K562 (cell line): ENCODE measurements around the gene FAM107B. TPM values are rescaled to one million over a fixed set of nuclear protein-coding genes. Genes with fewer than 3 reads are reported as not detected.

ENCODE experiments used
- ATAC-seq: fragments of 200-7000 bp; cut with Tn5 transposase; 3 replicates; pipeline ENCODE4 v1.9.1; 2020; ENCODE audit warnings: moderate library complexity
- BruUV-seq: library from RNA; stranded (reverse); fragments of 400-500 nt; replicated peaks from 2 replicates; lab custom pipeline; 2021; lab: Mats Ljungman, UMichigan
- CTCF ChIA-PET: fragments of 300-600 bp; formaldehyde crosslinking; extraction: SDS; loops from one replicate; lab custom pipeline; 2021; ENCODE audit warnings: low intra/inter-chr PET ratio; lab: Yijun Ruan, JAX
- POLR2A ChIA-PET: fragments of 300-600, 350-650 bp; sonication (Branson Sonifier 250); formaldehyde crosslinking; extraction: SDS; loops from one replicate; lab custom pipeline; 2021; ENCODE audit warnings: antibody characterized with exemption, inconsistent platforms; lab: Yijun Ruan, JAX
- DNase-seq, 4 experiments: peaks; one replicate each; pipeline versions ENCODE4 v3.0.0 to v3.0.0-alpha.2; 2011 to 2018; ENCODE audit warnings: low spot score in 3 of 4, mixed read lengths in 3 of 4; ENCODE audit errors: extremely low read depth in 1 of 4
- FAIRE-seq: peaks from 2 replicates; lab custom pipeline; 2011; peaks lifted over from hg19 to GRCh38; lab: Jason Lieb, UNC
- H2AFZ ChIP-seq: 2 replicates; pipeline ENCODE4 v1.6.0; 2011; ENCODE audit warnings: low read depth, low read length, control low read depth, inconsistent platforms
- H3K27ac ChIP-seq: fragments of 200-600 bp; 3 replicates; pipeline ENCODE4 v1.8.0; 2011; ENCODE audit warnings: low read depth, mild to moderate bottlenecking, control low read depth, inconsistent platforms, low read length, moderate library complexity, mixed read lengths; ENCODE audit errors: extremely low read depth
- H3K27me3 ChIP-seq, 2 experiments: fragments of 300-600 bp in 1 of 2; 2 replicates in 1 of 2; 3 replicates in 1 of 2; pipeline versions ENCODE4 v1.6.0 to v1.8.0; 2011; ENCODE audit warnings: inconsistent platforms in 2 of 2, low read length in 2 of 2, mild to moderate bottlenecking in 1 of 2, mixed read lengths in 1 of 2, moderate library complexity in 1 of 2; ENCODE audit not compliant: control insufficient read depth in 2 of 2, insufficient read depth in 2 of 2
- H3K36me3 ChIP-seq: fragments of 300-600 bp; 3 replicates; pipeline ENCODE4 v1.8.0; 2011; ENCODE audit warnings: mild to moderate bottlenecking, low read length, inconsistent platforms; ENCODE audit not compliant: control insufficient read depth, insufficient read depth
- H3K4me1 ChIP-seq, 2 experiments: fragments of 200-600 bp in 1 of 2; replicated peaks in 1 of 2; 2 replicates in 1 of 2; 3 replicates in 1 of 2; pipeline versions ENCODE4 v1.5.1 to v1.8.0; 2011; ENCODE audit warnings: inconsistent platforms in 2 of 2, low read length in 2 of 2, mild to moderate bottlenecking in 1 of 2, mixed read lengths in 1 of 2, moderate library complexity in 1 of 2; ENCODE audit not compliant: control insufficient read depth in 2 of 2, insufficient read depth in 2 of 2
- H3K4me2 ChIP-seq: 2 replicates; pipeline ENCODE4 v1.6.1; 2011; ENCODE audit warnings: low read length, control low read depth, inconsistent platforms, mixed read lengths; ENCODE audit not compliant: insufficient read depth
- H3K4me3 ChIP-seq: fragments of 200-600 bp; sonication (generic), shearing (Covaris generic); 2 replicates; pipeline ENCODE4 v1.5.1; 2016; ENCODE audit warnings: control low read depth, inconsistent platforms
- H3K79me2 ChIP-seq: fragments of 200-600 bp; 3 replicates; pipeline ENCODE4 v1.8.0; 2011; ENCODE audit warnings: low read length, inconsistent platforms; ENCODE audit not compliant: control insufficient read depth, insufficient read depth
- H3K9ac ChIP-seq, 2 experiments: 2 replicates each; pipeline versions ENCODE4 v1.6.0 to v1.6.1; 2011; ENCODE audit warnings: low read depth in 2 of 2, low read length in 2 of 2, control low read depth in 1 of 2, inconsistent platforms in 1 of 2, mild to moderate bottlenecking in 1 of 2, mixed read lengths in 1 of 2; ENCODE audit not compliant: insufficient read depth in 1 of 2
- H3K9me1 ChIP-seq: one replicate; pipeline ENCODE4 v1.6.0; 2011; ENCODE audit warnings: inconsistent platforms, mild to moderate bottlenecking, low read length, moderate library complexity; ENCODE audit not compliant: control insufficient read depth, insufficient read depth
- H3K9me3 ChIP-seq: replicated peaks from 2 replicates; pipeline ENCODE4 v1.5.1; 2011; ENCODE audit warnings: low read depth, low read length, inconsistent platforms; ENCODE audit not compliant: control insufficient read depth, insufficient read depth
- H4K20me1 ChIP-seq: replicated peaks from 2 replicates; pipeline ENCODE4 v1.6.1; 2011; ENCODE audit warnings: low read length, inconsistent platforms, mixed read lengths; ENCODE audit not compliant: control insufficient read depth, insufficient read depth
- HBP1 ChIP-seq: fragments of 450-650 bp; formaldehyde crosslinking; IDR thresholded peaks from 2 replicates; pipeline ENCODE4 v1.4.0; 2022; ENCODE audit warnings: missing genetic modification characterization
- KDM1A ChIP-seq, 2 experiments: fragments of 450-650 bp; IDR thresholded peaks; 2 replicates each; pipeline ENCODE4 v1.6.1; 2016; ENCODE audit warnings: mild to moderate bottlenecking in 2 of 2
- KDM2B ChIP-seq: fragments of 250-450 bp; sonication (Bioruptor Pico); IDR thresholded peaks from 2 replicates; pipeline ENCODE4 v1.8.0; 2021; ENCODE audit warnings: mild to moderate bottlenecking, moderate library complexity
- KLF1 ChIP-seq: fragments of 450-650 bp; IDR thresholded peaks from 2 replicates; pipeline ENCODE4 v1.6.1; 2016; ENCODE audit warnings: missing genetic modification characterization, missing compliant biosample characterization
- KLF6 ChIP-seq: fragments of 250-450 bp; sonication (Bioruptor Pico); IDR thresholded peaks from 2 replicates; pipeline ENCODE4 v1.4.0; 2020; ENCODE audit warnings: mild to moderate bottlenecking, moderate library complexity, borderline replicate concordance
- MXD1 ChIP-seq: fragments of 250-450 bp; sonication (Bioruptor Pico); IDR thresholded peaks from 2 replicates; pipeline ENCODE4 v1.8.0; 2021; ENCODE audit warnings: borderline replicate concordance, mild to moderate bottlenecking, moderate library complexity; ENCODE audit not compliant: poor library complexity, severe bottlenecking
- NFE2 ChIP-seq: IDR thresholded peaks from 2 replicates; pipeline ENCODE4 v1.6.1; 2014; ENCODE audit warnings: antibody characterized with exemption, low read depth
- SMC3 ChIP-seq: conservative IDR thresholded peaks from 2 replicates; pipeline ENCODE4 v1.6.1; 2011; ENCODE audit warnings: low read depth, low read length, improper control_type of control experiment; ENCODE audit not compliant: insufficient read depth
- TFE3 ChIP-seq: fragments of 450-650 bp; formaldehyde crosslinking; IDR thresholded peaks from 2 replicates; pipeline ENCODE4 v1.4.0; 2020; ENCODE audit warnings: mild to moderate bottlenecking, mixed read lengths
- USF2 ChIP-seq: sonication (generic); formaldehyde crosslinking; IDR thresholded peaks from 2 replicates; pipeline ENCODE4 v1.5.0; 2020; ENCODE audit warnings: missing genetic modification reagents
- ZNF431 ChIP-seq: sonication (generic); formaldehyde crosslinking; IDR thresholded peaks from 2 replicates; pipeline ENCODE4 v1.8.0; 2022; ENCODE audit warnings: mild to moderate bottlenecking, missing genetic modification reagents
- ZNF436 ChIP-seq: fragments of 250-450, 450-650 bp; sonication (Bioruptor Pico); formaldehyde crosslinking; IDR thresholded peaks from 2 replicates; pipeline ENCODE4 v1.7.0; 2020; ENCODE audit warnings: mild to moderate bottlenecking
- WGBS: fragments of 100-300 bp; shearing (Covaris generic); methylation state at CpG from one replicate; pipeline ENCODE4 v1.1.6; 2016; ENCODE audit warnings: low coverage, mixed read lengths; ENCODE audit not compliant: insufficient coverage; ENCODE audit errors: missing lambda C conversion rate; 5-methylcytosine and 5-hydroxymethylcytosine counted together
- in situ Hi-C: fragments of 300-500 bp; cut with MboI; formaldehyde crosslinking; loops from 4 replicates; pipeline ENCODE4 v1.15.0; 2018; ENCODE audit warnings: inconsistent platforms, mixed read lengths
- intact Hi-C: fragments of 100-400 bp; cut with micrococcal nuclease; formaldehyde crosslinking; loops from 2 replicates; pipeline ENCODE4 v1.14.2; 2022
- polyA plus RNA-seq, 8 experiments: library from polyadenylated mRNA; depleted of rRNA in 4 of 8; stranded (reverse) in 5 of 8; unstranded in 3 of 8; fragments of >200 nt; fragmentation: Nextera tagmentation in 2 of 8; fragmentation: Illumina TruSeq in 1 of 8; extraction: Ambion mirVana in 2 of 8; extraction: Trizol in 1 of 8; gene quantifications; 2 replicates each; pipeline versions ENCODE4 v1.2.1 to v1.2.3, GENCODE V29; 2011 to 2014; ENCODE audit warnings: inconsistent platforms in 1 of 8, missing spikeins in 1 of 8
- total RNA-seq, 7 experiments: library from RNA; depleted of rRNA in 6 of 7; stranded (reverse); fragments of >200 nt in 6 of 7; fragmentation: Illumina TruSeq in 2 of 7; extraction: Trizol in 2 of 7; gene quantifications; 2 replicates each; pipeline versions ENCODE4 v1.2.1 to v1.2.3, GENCODE V29; 2011 to 2021; ENCODE audit warnings: low replicate concordance in 1 of 7

Gene FAM107B
- total and polyA plus RNA-seq, 9 of the 15 experiments (the other 6 are each of a cell fraction or from before 2014, with no cell fraction given), result 0.40 to 2.8 (median 1.4) TPM

GRCh38 chr10:14530465-14530864, 244.2 kb downstream of the FAM107B start:
- no TSS peak for BruUV-seq
- Histone ChIP-seq H4K20me1 (no peaks in the 10 kb centered on the region; the same call in none of the 2 replicates), H3K4me3 (no peak overlapping the region), H3K9me1 (no peaks in the 10 kb centered on the region), H2AFZ (no peak overlapping the region), H3K4me2 (no peak overlapping the region), H3K79me2 (no peaks in the 10 kb centered on the region), H3K27me3 (peaks cover 19 to 34% of the 10 kb centered on the region in 2 experiments), H3K4me1 (no peaks in the 10 kb centered on the region), H3K27ac (no peak overlapping the region), H3K9me3 (no peaks in the 10 kb centered on the region), H3K9ac (no peak overlapping the region), H3K36me3 (no peaks in the 10 kb centered on the region)
- POLR2A ChIA-PET, result no interaction called here
- in situ Hi-C loops, result no loop called here
- TF ChIP-seq USF2 (CRISPR knock-in tag), result no peak
- DNase-seq (no peak), FAIRE-seq (no peak), ATAC-seq (no peak)
- CTCF ChIA-PET, result no interaction called here
- 0% methylated on average over 5 of the region's 5 CpGs for WGBS
- intact Hi-C loops, result loop anchor here (10.0 kb wide), 1 partner anchor 574 kb away; no protein-coding TSS in a partner anchor

- no peak overlapping the region for H3K4me2 ChIP-seq
- no peak overlapping the region for H3K9ac ChIP-seq
- BruUV-seq, result no TSS peak
- WGBS, result 2% methylated on average over 3 of the region's 3 CpGs
- CTCF ChIA-PET, result no interaction called here
- no peaks in the 10 kb centered on the region for H3K4me1 ChIP-seq
- no peak for DNase-seq
- no peaks in the 10 kb centered on the region for H3K9me3 ChIP-seq
- intact Hi-C loops, result no loop called here
- POLR2A ChIA-PET, result no interaction called here
- peaks cover 20 to 30% of the 10 kb centered on the region in 2 experiments for H3K27me3 ChIP-seq
- ATAC-seq, result no peak
- FAIRE-seq, result no peak
- H2AFZ ChIP-seq, result no peak overlapping the region
- no peak overlapping the region for H3K27ac ChIP-seq
- no peaks in the 10 kb centered on the region for H3K9me1 ChIP-seq
- in situ Hi-C loops, result no loop called here
- no peaks in the 10 kb centered on the region for H3K79me2 ChIP-seq
- no peaks in the 10 kb centered on the region for H3K36me3 ChIP-seq
- H4K20me1 ChIP-seq, result no peaks in the 10 kb centered on the region; the same call in none of the 2 replicates
- H3K4me3 ChIP-seq, result no peak overlapping the region
- TF ChIP-seq NFE2 (no peak), ZNF431 (CRISPR knock-in tag) (no peak), MXD1 (CRISPR knock-in tag) (no peak), TFE3 (CRISPR knock-in tag) (no peak), ZNF436 (CRISPR knock-in tag) (no peak), KLF6 (CRISPR knock-in tag) (no peak), SMC3 (no peak), HBP1 (no peak), KLF1 (tag) (no peak), KDM1A (IDR thresholded peaks at IDR 0.05) (no peak), KDM2B (CRISPR knock-in tag) (no peak)
Observed at GRCh38 chr10:14529351-14529750, 245.3 kb downstream of the FAM107B start.
